SIG-M5 (cell line): ENCODE results near the gene HIVEP2.

Source experiments
- DNase-seq: peaks from one replicate; lab custom pipeline; 2025; lab: John Stamatoyannopoulos, UW

The HIVEP2 gene

GRCh38 chr6:142816031-142816430, 128.9 kb downstream of the HIVEP2 start:
- no peak for DNase-seq

- no peak for DNase-seq
Observed at GRCh38 chr6:142811923-142812322, 133.1 kb downstream of the HIVEP2 start.

- DNase-seq = no peak
Observed at GRCh38 chr6:142810952-142811514, 133.9 kb downstream of the HIVEP2 start.

- DNase-seq = no peak
Observed at GRCh38 chr6:142809947-142810346, 135.0 kb downstream of the HIVEP2 start.

GRCh38 chr6:142808405-142809061, 136.4 kb downstream of the HIVEP2 start:
- DNase-seq = no peak

GRCh38 chr6:142805042-142805441, 139.9 kb downstream of the HIVEP2 start:
- DNase-seq = no peak

GRCh38 chr6:142804490-142804889, 140.5 kb downstream of the HIVEP2 start:
- no peak for DNase-seq

GRCh38 chr6:142803495-142804058, 141.4 kb downstream of the HIVEP2 start:
- no peak for DNase-seq

GRCh38 chr6:142803032-142803431, 141.9 kb downstream of the HIVEP2 start:
- no peak for DNase-seq

- no peak for DNase-seq
Observed at GRCh38 chr6:142802124-142802523, 142.9 kb downstream of the HIVEP2 start.

GRCh38 chr6:142800240-142800639, 144.7 kb downstream of the HIVEP2 start:
- DNase-seq = no peak

- DNase-seq = no peak
Observed at GRCh38 chr6:142799639-142800038, 145.3 kb downstream of the HIVEP2 start.

GRCh38 chr6:142797159-142797558, 147.8 kb downstream of the HIVEP2 start:
- DNase-seq = no peak

GRCh38 chr6:142796571-142796970, 148.4 kb downstream of the HIVEP2 start:
- no peak for DNase-seq

- no peak for DNase-seq
Observed at GRCh38 chr6:142796024-142796423, 149.0 kb downstream of the HIVEP2 start.

GRCh38 chr6:142794424-142794823, 150.6 kb downstream of the HIVEP2 start:
- DNase-seq = no peak

- DNase-seq = no peak
Observed at GRCh38 chr6:142790257-142790656, 154.7 kb downstream of the HIVEP2 start.

- DNase-seq = no peak
Observed at GRCh38 chr6:142787422-142787821, 157.6 kb downstream of the HIVEP2 start.

- no peak for DNase-seq
Observed at GRCh38 chr6:142786476-142786875, 158.5 kb downstream of the HIVEP2 start.

GRCh38 chr6:142784344-142784743, 160.6 kb downstream of the HIVEP2 start:
- DNase-seq = peak; percentile 50

GRCh38 chr6:142783499-142783898, 161.5 kb downstream of the HIVEP2 start:
- no peak for DNase-seq

- no peak for DNase-seq
Observed at GRCh38 chr6:142781129-142781528, 163.8 kb downstream of the HIVEP2 start.

GRCh38 chr6:142773859-142774648, 170.9 kb downstream of the HIVEP2 start:
- no peak for DNase-seq
